ENCODE results near the gene SCN1B.
A peak's percentile ranks its signal among the peaks of the same experiment; 100 is the strongest.
"Not testable (repeated sequence)": the region's sequence is repeated elsewhere in the genome, so short reads cannot be mapped to it uniquely, and the experiment has no call there.

SCN1B gene

DNA sequence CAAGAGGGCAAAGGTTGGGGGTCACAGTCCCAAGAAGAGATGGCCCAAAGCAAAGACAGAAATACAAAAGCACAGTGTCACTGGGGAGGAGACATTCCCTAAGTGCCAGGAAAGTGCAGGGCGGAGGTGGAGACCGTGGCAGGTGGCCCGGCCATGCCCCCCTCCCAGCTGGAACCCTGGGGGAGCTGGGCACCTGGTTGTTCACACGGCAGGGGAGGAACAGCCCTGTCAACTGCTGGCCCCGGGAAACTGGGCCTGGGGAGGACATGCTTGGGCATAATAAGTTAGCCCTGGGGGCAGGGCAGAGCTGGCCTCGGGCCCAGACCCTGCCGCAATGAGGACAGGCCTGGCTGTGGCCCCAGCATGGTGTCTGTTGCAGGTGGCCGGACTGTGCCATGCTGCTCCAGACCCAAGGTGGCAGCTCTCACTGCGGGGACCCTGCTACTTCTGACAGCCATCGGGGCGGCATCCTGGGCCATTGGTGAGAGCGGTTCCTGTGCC lies 18.7 kb downstream of the SCN1B start (continued):
- TF ChIP-seq, protein P1, sequence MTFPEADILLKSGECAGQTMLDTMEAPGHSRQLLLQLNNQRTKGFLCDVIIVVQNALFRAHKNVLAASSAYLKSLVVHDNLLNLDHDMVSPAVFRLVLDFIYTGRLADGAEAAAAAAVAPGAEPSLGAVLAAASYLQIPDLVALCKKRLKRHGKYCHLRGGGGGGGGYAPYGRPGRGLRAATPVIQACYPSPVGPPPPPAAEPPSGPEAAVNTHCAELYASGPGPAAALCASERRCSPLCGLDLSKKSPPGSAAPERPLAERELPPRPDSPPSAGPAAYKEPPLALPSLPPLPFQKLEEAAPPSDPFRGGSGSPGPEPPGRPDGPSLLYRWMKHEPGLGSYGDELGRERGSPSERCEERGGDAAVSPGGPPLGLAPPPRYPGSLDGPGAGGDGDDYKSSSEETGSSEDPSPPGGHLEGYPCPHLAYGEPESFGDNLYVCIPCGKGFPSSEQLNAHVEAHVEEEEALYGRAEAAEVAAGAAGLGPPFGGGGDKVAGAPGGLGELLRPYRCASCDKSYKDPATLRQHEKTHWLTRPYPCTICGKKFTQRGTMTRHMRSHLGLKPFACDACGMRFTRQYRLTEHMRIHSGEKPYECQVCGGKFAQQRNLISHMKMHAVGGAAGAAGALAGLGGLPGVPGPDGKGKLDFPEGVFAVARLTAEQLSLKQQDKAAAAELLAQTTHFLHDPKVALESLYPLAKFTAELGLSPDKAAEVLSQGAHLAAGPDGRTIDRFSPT (tag by site-specific recombination; IDR thresholded peaks at IDR 0.05) = peak; percentile 39; the same call in 1 of the 2 replicates
- TF ChIP-seq ZBTB44 (tag by site-specific recombination; IDR thresholded peaks at IDR 0.05) (no peak), GLIS1 (tag by site-specific recombination; IDR thresholded peaks at IDR 0.05) (peak; percentile 85), ZNF423 (tag by site-specific recombination; IDR thresholded peaks at IDR 0.05) (peak; percentile 13; the same call in 1 of the 2 replicates), ZEB2 (tag by site-specific recombination; IDR thresholded peaks at IDR 0.05) (no peak), YY1 (tag by site-specific recombination; IDR thresholded peaks at IDR 0.05) (no peak), ZBTB48 (tag by site-specific recombination; IDR thresholded peaks at IDR 0.05) (0 out of 2 replicates have a peak, but pooled peaks have one; percentile 10), SETDB1 (IDR thresholded peaks at IDR 0.05; ENCODE audit: insufficient read length, low read length) (no peak), ZNF768 (tag by site-specific recombination; IDR thresholded peaks at IDR 0.05) (no peak), GLIS2 (tag by site-specific recombination; IDR thresholded peaks at IDR 0.05) (peak; percentile 54; the same call in 1 of the 2 replicates)

GRCh38 chr19:35049456-35049855 lies 19.2 kb downstream of the SCN1B start:
- peaks cover 6% of the 10 kb centered on the region; the same call in 1 of the 2 replicates for H3K4me1 ChIP-seq (ENCODE audit: control insufficient read depth, insufficient read depth, low read length)
- H3K27ac ChIP-seq (ENCODE audit: extremely low read depth, low read depth, low read length) = no peak overlapping the region
- ChIA-PET CTCF (interaction anchor here (0.7 to 9.6 kb wide), 7 partner anchors 9 to 254 kb away, joined by 4 to 101 read pairs (median 6); partner anchors contain the start of genes FXYD1 and LGI4), POLR2A (no interaction called here)
- H3K4me3 ChIP-seq (ENCODE audit: low read depth, low read length) = no peak overlapping the region
- H3K36me3 ChIP-seq (ENCODE audit: control insufficient read depth in 2 of 2, insufficient read depth in 1 of 2, low read length in 2 of 2) = no peaks in the 10 kb centered on the region
- no peak for TF ChIP-seq ZNF692 (tag by site-specific recombination; IDR thresholded peaks at IDR 0.05)
- no peak for TF ChIP-seq ZNF777 (tag by site-specific recombination; IDR thresholded peaks at IDR 0.05; ENCODE audit: borderline replicate concordance)
- TF ChIP-seq ZNF639 (tag by site-specific recombination; IDR thresholded peaks at IDR 0.05) = no peak
- peak; percentile 65 for TF ChIP-seq ZNF157 (tag by site-specific recombination; IDR thresholded peaks at IDR 0.05)
- peak; percentile 28; the same call in 1 of the 2 replicates for TF ChIP-seq ZNF335 (tag by site-specific recombination; conservative IDR thresholded peaks at IDR 0.05)
- peak; percentile 7; the same call in 1 of the 2 replicates for TF ChIP-seq ZNF664 (tag by site-specific recombination; IDR thresholded peaks at IDR 0.05)
- no peaks in the 10 kb centered on the region for H3K9me3 ChIP-seq (ENCODE audit: control insufficient read depth, insufficient read depth, low read depth, low read length)

- CTCF ChIA-PET = interaction anchor here (0.6 to 9.6 kb wide), 9 partner anchors 13 to 480 kb away, joined by 3 to 101 read pairs (median 5); partner anchors contain the start of genes FXYD1 and LGI4
- peaks cover 11% of the 10 kb centered on the region; the same call in 1 of the 2 replicates for H3K4me1 ChIP-seq (ENCODE audit: control insufficient read depth, insufficient read depth, low read length)
- POLR2A ChIA-PET = interaction anchor here (1.7 kb wide), 1 partner anchor 74 kb away, joined by 5 read pairs; no protein-coding TSS in a partner anchor
- not testable (repeated sequence) for H3K4me3 ChIP-seq (ENCODE audit: low read depth, low read length); H3K36me3 ChIP-seq (ENCODE audit: control insufficient read depth in 2 of 2, insufficient read depth in 1 of 2, low read length in 2 of 2); H3K27ac ChIP-seq (ENCODE audit: extremely low read depth, low read depth, low read length); H3K9me3 ChIP-seq (ENCODE audit: control insufficient read depth, insufficient read depth, low read depth, low read length)
- 0 out of 2 replicates have a peak, but pooled peaks have one; percentile 14 for TF ChIP-seq ZBTB17 (tag by site-specific recombination; IDR thresholded peaks at IDR 0.05)
- 0 out of 2 replicates have a peak, but pooled peaks have one; percentile 23 for TF ChIP-seq ZNF362 (tag by site-specific recombination; IDR thresholded peaks at IDR 0.05)
- TF ChIP-seq SCRT2 (tag by site-specific recombination; IDR thresholded peaks at IDR 0.05) = peak; percentile 54
- peak; percentile 52; the same call in 1 of the 2 replicates for TF ChIP-seq SCRT1 (tag by site-specific recombination; IDR thresholded peaks at IDR 0.05; ENCODE audit: borderline replicate concordance)
Observed at GRCh38 chr19:35050662-35051061, 20.4 kb downstream of the SCN1B start.

All from HEK293 (cell line).